Epithelial cell of proximal tubule (primary cell): ENCODE measurements around the gene KCTD5. TPM values are rescaled to one million over a fixed set of nuclear protein-coding genes. Genes with fewer than 3 reads are reported as not detected.

ENCODE experiments used
- DNase-seq: peaks from one replicate; pipeline ENCODE4 v3.0.0-alpha.2; 2011; ENCODE audit warnings: low read depth
- H3K4me3 ChIP-seq: 2 replicates; pipeline ENCODE4 v1.5.1; 2011; ENCODE audit warnings: low read depth, mild to moderate bottlenecking, low read length
- CTCF ChIP-seq: conservative IDR thresholded peaks from 2 replicates; pipeline ENCODE4 v1.5.1; 2012; ENCODE audit warnings: low read depth, mild to moderate bottlenecking, low read length
- total RNA-seq: library from RNA; depleted of rRNA; stranded (reverse); fragments of >200 nt; gene quantifications from 2 replicates; pipeline ENCODE4 v1.2.3, GENCODE V29; 2015

KCTD5 gene
- total RNA-seq, 1 donor from 2014 or later, result 45.1 TPM

- no peak for DNase-seq
- no peak for TF ChIP-seq CTCF
- no peak overlapping the region for H3K4me3 ChIP-seq
These were observed 54.9 kb downstream of the KCTD5 start for GRCh38 chr16:2737238-2737605.

GRCh38 chr16:2737895-2738418 lies 55.6 kb downstream of the KCTD5 start:
- no peak overlapping the region for H3K4me3 ChIP-seq
- no peak for TF ChIP-seq CTCF
- DNase-seq, result no peak

GRCh38 chr16:2738615-2739014 lies 56.3 kb downstream of the KCTD5 start:
- DNase-seq, result no peak
- no peak overlapping the region for H3K4me3 ChIP-seq
- no peak for TF ChIP-seq CTCF

GRCh38 chr16:2739625-2740430 lies 57.5 kb downstream of the KCTD5 start:
- no peak overlapping the region for H3K4me3 ChIP-seq
- DNase-seq, result no peak
- no peak for TF ChIP-seq CTCF

GRCh38 chr16:2740476-2740875 lies 58.2 kb downstream of the KCTD5 start:
- DNase-seq, result no peak
- no peak overlapping the region for H3K4me3 ChIP-seq
- no peak for TF ChIP-seq CTCF

- no peak for TF ChIP-seq CTCF
- no peak for DNase-seq
- H3K4me3 ChIP-seq, result no peak overlapping the region
These were observed 58.8 kb downstream of the KCTD5 start for GRCh38 chr16:2741168-2741567.
